NOMO-1 (cell line): Measurements from ENCODE around the gene HCK.

Source experiments
- DNase-seq, 2 experiments: peaks; one replicate each; lab custom pipeline; 2025; ENCODE audit not compliant: unreplicated experiment in 2 of 2; lab: John Stamatoyannopoulos, UW

Gene HCK

DNA sequence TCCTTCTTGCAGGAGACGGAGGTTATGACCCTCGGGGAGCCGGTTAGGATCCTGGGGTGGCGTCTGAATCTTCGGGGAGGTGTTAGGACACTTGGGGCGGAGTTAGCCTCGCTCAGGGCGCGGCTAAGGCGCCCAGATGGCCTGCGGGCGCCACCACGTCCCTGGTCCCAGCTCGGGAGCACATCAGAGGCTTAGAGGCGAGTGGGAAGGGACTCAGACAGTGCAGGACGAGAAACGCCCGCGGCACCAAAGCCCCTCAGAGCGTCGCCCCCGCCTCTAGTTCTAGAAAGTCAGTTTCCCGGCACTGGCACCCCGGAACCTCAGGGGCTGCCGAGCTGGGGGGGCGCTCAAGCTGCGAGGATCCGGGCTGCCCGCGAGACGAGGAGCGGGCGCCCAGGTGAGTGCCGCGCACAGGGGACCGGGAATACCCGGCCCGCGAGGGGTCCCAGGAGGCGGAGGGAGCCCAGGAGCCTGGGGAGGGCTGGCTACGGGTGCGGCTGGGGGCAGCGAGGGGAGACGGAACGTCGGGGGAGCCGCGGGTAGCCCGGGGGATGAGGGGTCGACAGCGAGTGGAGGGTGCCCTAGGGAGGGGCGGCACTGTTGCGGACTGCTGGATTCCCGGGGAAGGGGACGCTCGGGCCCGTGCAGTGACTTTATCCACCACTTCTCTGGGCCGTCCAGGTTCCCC, at the start of gene HCK:
Gene HCK, plus strand, starts transcription at position 153 of the 688 bp plus-strand sequence.
- peak; percentile 60 to 73 for DNase-seq

DNA sequence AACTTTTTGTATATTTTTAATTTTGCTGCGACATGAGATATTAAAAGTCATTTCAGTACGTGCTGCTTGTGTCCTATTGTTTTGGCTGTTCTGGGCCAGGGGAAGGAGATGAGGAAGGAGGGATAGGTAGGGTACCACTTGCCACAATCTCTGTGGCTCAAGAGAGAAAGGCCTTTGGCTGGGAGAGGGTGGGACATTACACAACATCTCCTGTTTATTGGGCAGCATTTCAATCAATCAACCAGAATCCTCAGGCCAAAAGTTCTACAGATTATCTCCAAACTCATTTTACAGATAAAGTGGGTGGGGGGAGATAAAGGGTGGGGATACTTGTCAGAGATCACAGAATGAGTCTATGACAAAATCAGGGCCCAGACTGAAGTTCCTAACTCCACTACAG, 48.7 kb upstream of the HCK start:
- DNase-seq, result no peak

DNA sequence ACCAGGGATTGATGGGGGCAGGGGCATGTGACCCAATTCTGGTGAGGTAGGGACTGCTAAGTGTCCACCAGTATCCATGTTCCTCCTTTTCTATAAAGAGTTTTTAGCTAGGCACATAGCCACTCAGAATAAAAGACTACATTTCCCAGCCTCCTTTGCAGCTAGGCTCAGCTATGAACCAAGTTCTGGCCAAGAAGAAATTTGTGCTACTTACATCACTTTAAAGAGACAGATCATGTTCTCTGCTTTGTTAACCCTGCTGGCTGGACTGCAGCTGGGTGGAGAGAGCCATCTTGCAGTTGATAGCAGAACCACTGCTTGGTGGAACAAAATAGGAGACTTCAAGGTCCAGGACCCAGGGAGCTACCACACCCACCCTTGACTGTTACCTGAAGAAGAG, 47.1 kb upstream of the HCK start:
- peak in 1 of 2 experiments; percentile 22 for DNase-seq

DNA sequence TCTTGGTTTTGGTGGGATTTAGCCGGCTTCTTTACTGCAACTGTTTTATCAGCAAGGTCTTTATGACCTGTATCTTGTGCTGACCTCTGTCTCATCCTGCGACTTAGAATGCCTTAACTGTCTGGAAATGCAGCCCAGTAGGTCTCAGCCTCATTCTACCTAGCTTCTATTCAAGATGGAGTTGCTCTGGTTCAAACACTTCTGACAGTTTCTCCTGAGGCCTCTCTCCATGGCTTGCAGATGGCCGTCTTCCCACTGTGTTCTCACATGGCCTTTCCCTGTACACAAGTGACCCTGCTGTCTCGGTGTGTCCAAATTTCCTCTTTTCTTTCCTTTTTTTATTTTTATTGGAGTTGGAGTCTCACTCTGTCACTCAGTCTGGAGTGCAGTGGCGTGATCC, 46.0 kb upstream of the HCK start:
- DNase-seq, result no peak

GRCh38 chr20:32006841-32007786, 44.9 kb upstream of the HCK start:
- no peak for DNase-seq

DNA sequence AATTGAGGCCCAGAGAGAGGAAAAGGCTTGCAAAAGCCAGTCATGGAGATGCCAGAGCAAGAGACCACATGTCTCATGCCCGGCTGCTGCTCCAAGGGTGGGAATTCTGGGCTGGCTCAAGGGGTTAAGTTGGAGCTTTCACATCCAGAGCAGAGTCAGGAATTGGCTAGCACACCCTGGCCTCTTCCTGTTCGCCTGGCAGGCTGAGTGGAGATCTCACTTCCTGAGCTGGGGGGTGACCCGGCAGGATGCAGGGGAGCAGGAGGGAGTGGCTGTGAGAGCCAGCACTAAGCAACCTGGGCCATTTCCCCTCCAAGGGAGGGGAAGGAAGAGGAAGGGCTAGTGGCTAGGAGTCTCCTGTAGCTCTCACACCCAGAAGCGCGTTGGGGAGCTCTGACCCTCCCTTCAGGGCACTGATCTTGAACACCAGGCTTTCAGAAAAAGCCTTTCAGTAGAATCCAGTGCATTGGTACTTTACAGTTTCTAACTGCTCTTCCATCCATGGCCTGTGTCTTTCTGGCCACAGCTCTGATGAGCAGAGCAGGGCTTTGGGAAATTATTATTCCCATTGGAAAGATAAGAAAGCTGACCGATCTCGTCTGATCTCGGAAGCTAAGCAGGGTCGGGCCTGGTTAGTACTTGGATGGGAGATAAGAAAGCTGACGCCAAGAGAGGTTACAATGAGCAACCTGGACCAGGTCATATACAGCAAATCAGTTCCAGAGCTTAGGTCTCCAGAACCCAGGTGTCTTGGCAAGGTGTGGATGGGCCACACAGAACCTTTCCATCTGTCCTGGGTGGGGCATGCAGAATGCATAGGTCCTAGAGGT, 44.0 kb upstream of the HCK start:
- no peak for DNase-seq

GRCh38 chr20:32009564-32009963, 42.5 kb upstream of the HCK start:
- no peak for DNase-seq

DNA sequence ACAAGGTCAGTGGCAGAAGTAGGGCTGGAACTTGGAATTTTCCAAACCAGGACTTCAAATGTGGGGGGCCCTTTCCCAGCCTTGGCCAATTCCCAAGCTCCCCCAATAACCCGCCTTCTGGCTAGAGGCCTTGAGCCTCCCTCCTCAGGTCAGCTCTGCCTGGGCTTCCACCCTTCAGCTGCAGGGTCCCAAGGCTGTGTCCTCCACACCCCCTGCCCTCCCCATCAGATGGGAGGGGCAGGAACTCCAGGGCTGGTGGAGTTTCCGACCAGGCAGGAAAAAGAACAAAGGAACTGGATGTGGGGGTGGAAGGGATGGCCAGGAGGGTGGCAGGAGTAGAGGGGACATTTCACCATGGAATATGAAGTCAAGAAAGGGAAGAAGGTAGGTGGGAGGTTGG, 41.9 kb upstream of the HCK start, which contains the start of gene CCM2L:
Gene CCM2L, plus strand, starts transcription at position 338 of the 400 bp plus-strand sequence. Its CDS starts 17 bp downstream, at position 355.
- no peak for DNase-seq

DNA sequence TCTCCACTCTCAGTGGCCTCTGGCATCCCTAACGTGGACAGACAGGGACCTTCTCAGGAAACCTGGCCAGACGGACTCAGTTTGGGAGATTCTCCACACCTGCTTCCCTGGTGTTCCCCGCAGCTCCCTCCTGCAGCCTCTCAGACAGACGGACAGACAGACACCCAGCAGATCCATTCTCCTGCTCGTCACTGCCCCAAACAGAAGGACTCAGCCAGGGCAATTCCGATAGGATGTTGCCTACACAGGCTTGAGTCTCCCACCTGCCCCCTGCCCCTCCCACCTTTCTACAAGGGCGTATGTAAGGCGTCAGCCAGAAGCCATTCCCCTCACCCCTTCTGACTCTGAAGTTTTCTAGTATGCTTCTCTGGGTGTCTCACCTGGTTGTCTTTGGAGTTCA, 41.4 kb upstream of the HCK start:
- DNase-seq, result no peak

DNA sequence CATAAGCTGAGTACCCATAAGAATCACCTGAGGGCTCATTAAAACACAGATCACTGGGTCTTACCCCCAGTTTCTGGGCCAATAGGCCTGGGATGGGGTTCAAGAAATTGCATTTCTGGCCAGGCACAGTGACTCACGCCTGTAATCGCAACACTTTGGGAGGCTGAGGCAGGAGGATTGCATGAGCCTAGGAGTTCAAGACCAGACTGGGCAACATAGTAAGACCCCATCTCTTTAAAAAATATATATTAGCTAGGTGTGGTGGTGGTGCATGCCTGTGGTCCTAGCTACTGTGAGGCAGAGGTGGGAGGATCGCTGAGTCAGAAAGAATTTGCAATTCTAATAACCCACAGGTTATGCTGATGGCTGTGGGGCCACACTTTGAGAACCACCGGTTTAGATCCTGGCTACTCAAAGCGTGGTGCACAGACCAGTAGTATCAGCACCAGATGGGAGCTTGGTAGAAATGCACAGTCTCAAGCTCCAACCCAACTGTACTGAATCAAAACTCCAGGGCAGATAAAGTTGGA, 39.8 kb upstream of the HCK start:
- DNase-seq, result no peak

GRCh38 chr20:32013326-32013725, 38.7 kb upstream of the HCK start:
- no peak for DNase-seq

DNA sequence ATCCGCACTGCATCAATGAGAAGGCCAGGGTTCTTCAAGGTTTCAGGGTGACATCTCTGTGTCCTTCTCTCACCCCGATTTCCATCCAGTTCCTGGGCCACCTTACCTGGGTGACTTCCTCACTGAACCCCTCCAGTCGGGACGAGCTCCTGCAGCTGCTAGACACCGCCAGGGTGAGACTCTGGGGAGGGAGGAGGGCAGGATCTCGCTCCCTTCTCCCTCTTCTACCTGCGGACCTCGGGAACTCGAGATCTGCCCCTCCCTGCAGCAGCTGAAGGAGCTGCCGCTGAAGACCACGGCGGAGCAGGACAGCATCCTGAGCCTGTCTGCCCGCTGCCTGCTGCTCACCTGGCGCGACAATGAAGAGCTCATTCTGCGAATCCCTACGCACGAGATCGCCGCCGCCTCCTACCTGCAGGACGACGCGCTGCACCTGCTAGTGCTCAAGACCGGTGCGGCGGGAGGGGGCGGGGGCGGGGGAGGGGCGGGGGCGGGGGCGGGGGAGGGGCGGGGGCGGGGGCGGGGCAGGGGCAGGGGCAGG, 34.3 kb upstream of the HCK start:
- DNase-seq, result no peak

DNA sequence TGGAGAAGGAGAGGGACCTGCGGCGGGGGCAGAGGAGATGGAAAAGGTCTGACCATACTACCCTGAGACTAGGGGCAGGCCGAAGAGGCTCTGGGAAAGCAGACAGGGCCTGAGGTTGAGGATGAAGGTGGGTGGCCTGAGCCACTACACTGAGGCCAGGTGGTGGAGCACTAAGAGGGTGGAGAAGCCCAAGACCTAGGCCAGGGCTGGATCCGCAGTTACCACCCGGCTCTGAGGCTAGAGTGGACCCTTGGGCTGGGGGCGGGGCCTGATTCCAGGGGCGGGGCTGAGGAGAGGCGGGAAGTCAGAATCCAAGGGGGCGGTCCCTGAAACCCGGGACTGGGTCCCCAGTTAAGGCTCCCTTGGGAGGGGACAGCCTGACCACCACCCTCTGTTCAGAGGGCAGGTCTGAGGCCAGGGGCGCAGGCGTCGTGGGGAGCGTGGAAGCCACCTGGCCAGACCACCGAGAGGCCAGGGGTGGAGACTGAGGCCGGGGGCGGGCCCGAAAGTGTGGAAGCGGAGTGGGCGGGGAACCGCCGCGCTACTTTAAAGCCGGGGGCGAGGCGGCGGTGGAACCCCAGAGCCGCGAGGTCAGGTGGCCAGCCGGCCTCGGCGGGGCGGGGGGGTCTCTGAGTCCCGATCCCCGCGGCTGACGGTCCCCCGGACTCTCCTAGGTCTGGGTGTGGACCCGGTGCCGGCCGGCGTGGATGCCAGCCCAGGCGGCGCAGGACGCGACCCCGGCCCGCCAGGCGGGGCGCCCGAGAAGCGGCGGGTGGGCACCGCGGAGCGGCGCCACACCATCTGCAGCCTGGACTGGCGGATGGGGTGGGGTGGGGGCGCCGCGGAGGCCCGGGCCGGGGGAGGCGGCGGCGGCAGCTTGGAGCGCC, 33.5 kb upstream of the HCK start:
- DNase-seq, result peak in 1 of 2 experiments; percentile 37

- DNase-seq, result no peak
Observed at GRCh38 chr20:32019156-32019510, 32.9 kb upstream of the HCK start.

GRCh38 chr20:32019563-32020463, 32.2 kb upstream of the HCK start:
- no peak for DNase-seq

GRCh38 chr20:32021091-32021490, 31.0 kb upstream of the HCK start:
- DNase-seq, result no peak

GRCh38 chr20:32024683-32025295, 27.3 kb upstream of the HCK start:
- peak; percentile 18 to 43 for DNase-seq

GRCh38 chr20:32027643-32028042, 24.4 kb upstream of the HCK start:
- no peak for DNase-seq
